ENCODE measurements around the gene KRT32.

The KRT32 gene

DNA sequence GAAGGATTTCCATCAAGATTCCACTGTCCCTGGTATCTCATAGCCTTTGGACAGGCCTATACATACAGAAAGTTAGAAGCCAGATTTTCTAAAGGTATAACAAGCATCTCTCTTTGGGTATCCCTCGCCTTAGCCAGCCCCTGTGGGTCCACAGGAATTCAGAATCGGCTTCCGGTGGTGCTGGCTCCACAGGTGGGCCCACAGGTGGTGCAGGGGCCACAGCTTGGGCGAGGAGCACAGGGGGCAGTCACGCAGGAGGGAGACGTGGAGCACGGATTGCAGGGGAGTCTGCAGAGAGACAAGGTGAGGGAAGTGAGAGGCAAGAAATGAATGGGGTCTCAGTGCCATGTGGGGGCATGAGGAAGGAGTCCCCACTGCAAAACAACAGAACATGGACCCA is 29.9 kb downstream of the KRT32 start:
- TF ChIP-seq YY1 (IDR thresholded peaks at IDR 0.05; ENCODE audit: low read depth) (no peak), EGR1 (IDR thresholded peaks at IDR 0.05) (no peak), TCF12 (IDR thresholded peaks at IDR 0.05; ENCODE audit: low read depth) (no peak), FOXM1 (IDR thresholded peaks at IDR 0.05; ENCODE audit: borderline replicate concordance, low read depth) (no peak), TAF1 (IDR thresholded peaks at IDR 0.05; ENCODE audit: low read depth) (no peak), RAD21 (IDR thresholded peaks at IDR 0.05; ENCODE audit: low read depth) (no peak), USF1 (IDR thresholded peaks at IDR 0.05) (no peak), CEBPB (IDR thresholded peaks at IDR 0.05) (no peak), NFIC (IDR thresholded peaks at IDR 0.05) (no peak)
- TF ChIP-seq, protein P1, sequence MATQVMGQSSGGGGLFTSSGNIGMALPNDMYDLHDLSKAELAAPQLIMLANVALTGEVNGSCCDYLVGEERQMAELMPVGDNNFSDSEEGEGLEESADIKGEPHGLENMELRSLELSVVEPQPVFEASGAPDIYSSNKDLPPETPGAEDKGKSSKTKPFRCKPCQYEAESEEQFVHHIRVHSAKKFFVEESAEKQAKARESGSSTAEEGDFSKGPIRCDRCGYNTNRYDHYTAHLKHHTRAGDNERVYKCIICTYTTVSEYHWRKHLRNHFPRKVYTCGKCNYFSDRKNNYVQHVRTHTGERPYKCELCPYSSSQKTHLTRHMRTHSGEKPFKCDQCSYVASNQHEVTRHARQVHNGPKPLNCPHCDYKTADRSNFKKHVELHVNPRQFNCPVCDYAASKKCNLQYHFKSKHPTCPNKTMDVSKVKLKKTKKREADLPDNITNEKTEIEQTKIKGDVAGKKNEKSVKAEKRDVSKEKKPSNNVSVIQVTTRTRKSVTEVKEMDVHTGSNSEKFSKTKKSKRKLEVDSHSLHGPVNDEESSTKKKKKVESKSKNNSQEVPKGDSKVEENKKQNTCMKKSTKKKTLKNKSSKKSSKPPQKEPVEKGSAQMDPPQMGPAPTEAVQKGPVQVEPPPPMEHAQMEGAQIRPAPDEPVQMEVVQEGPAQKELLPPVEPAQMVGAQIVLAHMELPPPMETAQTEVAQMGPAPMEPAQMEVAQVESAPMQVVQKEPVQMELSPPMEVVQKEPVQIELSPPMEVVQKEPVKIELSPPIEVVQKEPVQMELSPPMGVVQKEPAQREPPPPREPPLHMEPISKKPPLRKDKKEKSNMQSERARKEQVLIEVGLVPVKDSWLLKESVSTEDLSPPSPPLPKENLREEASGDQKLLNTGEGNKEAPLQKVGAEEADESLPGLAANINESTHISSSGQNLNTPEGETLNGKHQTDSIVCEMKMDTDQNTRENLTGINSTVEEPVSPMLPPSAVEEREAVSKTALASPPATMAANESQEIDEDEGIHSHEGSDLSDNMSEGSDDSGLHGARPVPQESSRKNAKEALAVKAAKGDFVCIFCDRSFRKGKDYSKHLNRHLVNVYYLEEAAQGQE (IDR thresholded peaks at IDR 0.05; ENCODE audit: low read depth), result no peak

GRCh38 chr17:41434415-41434814 is 32.8 kb downstream of the KRT32 start:
- TF ChIP-seq USF1 (IDR thresholded peaks at IDR 0.05), result no peak
- TF ChIP-seq CREB1 (IDR thresholded peaks at IDR 0.05; ENCODE audit: low read depth), result no peak
- TF ChIP-seq ZBTB7A (IDR thresholded peaks at IDR 0.05; ENCODE audit: low read depth), result no peak
- TF ChIP-seq NFIC (IDR thresholded peaks at IDR 0.05), result no peak
- no peak for TF ChIP-seq EGR1 (IDR thresholded peaks at IDR 0.05)
- no peak for TF ChIP-seq YY1 (IDR thresholded peaks at IDR 0.05; ENCODE audit: low read depth)
- no peak for TF ChIP-seq EP300 (IDR thresholded peaks at IDR 0.05; ENCODE audit: borderline replicate concordance)
- TF ChIP-seq TCF12 (IDR thresholded peaks at IDR 0.05; ENCODE audit: low read depth), result no peak
- TF ChIP-seq, protein P2, sequence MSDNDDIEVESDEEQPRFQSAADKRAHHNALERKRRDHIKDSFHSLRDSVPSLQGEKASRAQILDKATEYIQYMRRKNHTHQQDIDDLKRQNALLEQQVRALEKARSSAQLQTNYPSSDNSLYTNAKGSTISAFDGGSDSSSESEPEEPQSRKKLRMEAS (IDR thresholded peaks at IDR 0.05), result no peak
- no peak for TF ChIP-seq TAF1 (IDR thresholded peaks at IDR 0.05; ENCODE audit: low read depth)

DNA sequence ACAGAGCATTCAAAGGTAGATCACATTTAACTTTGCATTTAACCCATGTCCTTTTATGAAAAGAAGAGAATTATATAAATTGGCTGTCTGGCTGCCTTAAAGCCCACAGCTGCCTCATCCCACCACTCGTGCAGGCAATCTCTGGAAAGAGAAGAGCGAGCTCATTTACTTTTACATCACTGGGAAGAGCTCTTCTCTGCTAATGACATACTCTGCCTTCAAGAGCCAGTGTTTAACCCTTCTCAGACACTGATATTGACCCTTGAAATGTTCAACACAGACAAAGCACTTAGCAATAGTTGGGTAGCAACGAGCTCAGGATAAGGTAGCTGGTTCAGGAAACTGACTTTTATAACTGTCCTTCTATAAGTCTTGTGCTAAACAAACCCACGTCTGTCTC is 33.2 kb downstream of the KRT32 start:
- TF ChIP-seq YY1 (IDR thresholded peaks at IDR 0.05; ENCODE audit: low read depth), result no peak
- no peak for TF ChIP-seq EGR1 (IDR thresholded peaks at IDR 0.05)
- TF ChIP-seq USF1 (IDR thresholded peaks at IDR 0.05), result no peak
- TF ChIP-seq FOXM1 (IDR thresholded peaks at IDR 0.05; ENCODE audit: borderline replicate concordance, low read depth), result no peak
- no peak for TF ChIP-seq EP300 (IDR thresholded peaks at IDR 0.05; ENCODE audit: borderline replicate concordance)

DNA sequence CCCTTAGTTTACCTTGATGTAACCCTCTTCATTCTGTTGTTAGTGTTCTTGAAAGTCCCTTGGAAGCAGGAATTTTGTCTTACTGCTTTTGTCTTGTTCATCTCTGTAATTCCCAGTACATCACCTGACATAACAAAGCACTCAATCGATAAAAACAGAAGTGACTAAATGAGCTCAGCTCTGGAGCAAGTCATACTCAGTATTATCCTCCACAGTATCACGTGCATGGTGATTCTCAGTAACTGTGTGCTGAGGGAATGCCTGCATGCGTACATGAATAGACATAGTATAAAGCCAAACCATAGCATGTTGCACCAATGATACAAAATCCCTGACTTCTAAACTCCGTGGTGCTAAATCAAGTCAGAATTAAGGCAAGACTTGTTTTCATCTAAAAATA is 33.6 kb downstream of the KRT32 start:
- TF ChIP-seq EGR1 (IDR thresholded peaks at IDR 0.05), result no peak
- no peak for TF ChIP-seq TEAD4 (IDR thresholded peaks at IDR 0.05)
- no peak for TF ChIP-seq EP300 (IDR thresholded peaks at IDR 0.05; ENCODE audit: borderline replicate concordance)
- TF ChIP-seq, protein P1 (IDR thresholded peaks at IDR 0.05; ENCODE audit: low read depth), result no peak
- no peak for TF ChIP-seq CEBPB (IDR thresholded peaks at IDR 0.05)
- no peak for TF ChIP-seq TCF12 (IDR thresholded peaks at IDR 0.05; ENCODE audit: low read depth)
- TF ChIP-seq ZBTB7A (IDR thresholded peaks at IDR 0.05; ENCODE audit: low read depth), result no peak

GRCh38 chr17:41429667-41430066 is 37.5 kb downstream of the KRT32 start:
- TF ChIP-seq RAD21 (IDR thresholded peaks at IDR 0.05; ENCODE audit: low read depth) (no peak), YY1 (IDR thresholded peaks at IDR 0.05; ENCODE audit: low read depth) (no peak), ZBTB7A (IDR thresholded peaks at IDR 0.05; ENCODE audit: low read depth) (no peak), TAF1 (IDR thresholded peaks at IDR 0.05; ENCODE audit: low read depth) (no peak), EP300 (IDR thresholded peaks at IDR 0.05; ENCODE audit: borderline replicate concordance) (no peak), CEBPB (IDR thresholded peaks at IDR 0.05) (no peak), FOXM1 (IDR thresholded peaks at IDR 0.05; ENCODE audit: borderline replicate concordance, low read depth) (no peak), NFIC (IDR thresholded peaks at IDR 0.05) (no peak), CREB1 (IDR thresholded peaks at IDR 0.05; ENCODE audit: low read depth) (no peak), USF1 (IDR thresholded peaks at IDR 0.05) (no peak), TEAD4 (IDR thresholded peaks at IDR 0.05) (no peak), TCF12 (IDR thresholded peaks at IDR 0.05; ENCODE audit: low read depth) (no peak), EGR1 (IDR thresholded peaks at IDR 0.05) (no peak)
- TF ChIP-seq, protein P1 (IDR thresholded peaks at IDR 0.05; ENCODE audit: low read depth), result no peak
- TF ChIP-seq, protein P2 (IDR thresholded peaks at IDR 0.05), result no peak

Data from Ishikawa (cell line).